K562 (cell line): ENCODE results near the gene PHF12. TPM values are rescaled to one million over a fixed set of nuclear protein-coding genes. Genes with fewer than 3 reads are reported as not detected.

Source experiments
- AFF4 ChIP-seq: sonication (generic); formaldehyde crosslinking; IDR thresholded peaks from 2 replicates; pipeline ENCODE4 v1.8.0; 2023; ENCODE audit warnings: mild to moderate bottlenecking, missing genetic modification reagents
- ARID3B ChIP-seq: fragments of 250-450 bp; sonication (Bioruptor Pico); IDR thresholded peaks from 2 replicates; pipeline ENCODE4 v1.4.0; 2020; ENCODE audit warnings: borderline replicate concordance
- ATF4 ChIP-seq: fragments of 450-650 bp; formaldehyde crosslinking; IDR thresholded peaks from 2 replicates; pipeline ENCODE4 v1.4.0; 2022; ENCODE audit warnings: mild to moderate bottlenecking, moderate library complexity
- E4F1 ChIP-seq: fragments of 250-450 bp; sonication (Bioruptor Pico); IDR thresholded peaks from 2 replicates; pipeline ENCODE4 v1.5.0; 2021; ENCODE audit warnings: mild to moderate bottlenecking, borderline replicate concordance
- HDAC3 ChIP-seq: fragments of 450-650 bp; IDR thresholded peaks from 2 replicates; pipeline ENCODE4 v1.6.1; 2018; ENCODE audit warnings: borderline replicate concordance, mild to moderate bottlenecking, moderate library complexity; ENCODE audit not compliant: partially characterized antibody
- POLR3G ChIP-seq: IDR thresholded peaks from 2 replicates; pipeline ENCODE4 v1.6.1; 2011; ENCODE audit not compliant: insufficient read length, insufficient replicate concordance; ENCODE audit errors: extremely low read depth
- SLC30A9 ChIP-seq: fragments of 250-450 bp; sonication (Bioruptor Pico); IDR thresholded peaks from 2 replicates; pipeline ENCODE4 v1.8.0; 2022; ENCODE audit warnings: mild to moderate bottlenecking, moderate library complexity
- VEZF1 ChIP-seq: fragments of 200-800 bp; sonication (Bioruptor generic); IDR thresholded peaks from 2 replicates; pipeline ENCODE4 v1.6.1; 2017; ENCODE audit warnings: missing genetic modification characterization, missing compliant biosample characterization
- ZBTB7A ChIP-seq: IDR thresholded peaks from 2 replicates; pipeline ENCODE4 v1.6.1; 2011; ENCODE audit warnings: low read depth, mild to moderate bottlenecking, low read length, moderate library complexity, borderline replicate concordance; ENCODE audit not compliant: control insufficient read depth
- ZNF639 ChIP-seq, 2 experiments: fragments of 200-800 bp in 1 of 2; sonication (Bioruptor generic) in 1 of 2; sonication (generic) in 1 of 2; formaldehyde crosslinking in 1 of 2; IDR thresholded peaks in 1 of 2; conservative IDR thresholded peaks in 1 of 2; 2 replicates each; pipeline versions ENCODE4 v1.5.0 to v1.6.1; 2016 to 2020; ENCODE audit warnings: missing compliant biosample characterization in 1 of 2, missing genetic modification characterization in 1 of 2, missing genetic modification reagents in 1 of 2
- ZNF668 ChIP-seq: fragments of 250-450 bp; sonication (Bioruptor Pico); IDR thresholded peaks from 2 replicates; pipeline ENCODE4 v1.8.0; 2022; ENCODE audit warnings: mild to moderate bottlenecking, inconsistent platforms
- ZNF699 ChIP-seq: fragments of 250-450 bp; sonication (Bioruptor Pico); IDR thresholded peaks from 2 replicates; pipeline ENCODE4 v1.8.0; 2021; ENCODE audit warnings: mild to moderate bottlenecking, moderate library complexity; ENCODE audit not compliant: insufficient replicate concordance
- polyA plus RNA-seq, 8 experiments: library from polyadenylated mRNA; depleted of rRNA in 4 of 8; stranded (reverse) in 5 of 8; unstranded in 3 of 8; fragments of >200 nt; fragmentation: Nextera tagmentation in 2 of 8; fragmentation: Illumina TruSeq in 1 of 8; extraction: Ambion mirVana in 2 of 8; extraction: Trizol in 1 of 8; gene quantifications; 2 replicates each; pipeline versions ENCODE4 v1.2.1 to v1.2.3, GENCODE V29; 2011 to 2014; ENCODE audit warnings: inconsistent platforms in 1 of 8, missing spikeins in 1 of 8
- total RNA-seq, 7 experiments: library from RNA; depleted of rRNA in 6 of 7; stranded (reverse); fragments of >200 nt in 6 of 7; fragmentation: Illumina TruSeq in 2 of 7; extraction: Trizol in 2 of 7; gene quantifications; 2 replicates each; pipeline versions ENCODE4 v1.2.1 to v1.2.3, GENCODE V29; 2011 to 2021; ENCODE audit warnings: low replicate concordance in 1 of 7

Gene PHF12
- total and polyA plus RNA-seq, 9 of the 15 experiments (the other 6 are each of a cell fraction or from before 2014, with no cell fraction given): 0.82 to 31.3 (median 13.5) TPM

- TF ChIP-seq HDAC3: no peak
- no peak for TF ChIP-seq ZNF699 (CRISPR knock-in tag)
- no peak; the same call in 1 of the 2 replicates for TF ChIP-seq SLC30A9 (CRISPR knock-in tag)
- TF ChIP-seq AFF4 (CRISPR knock-in tag): no peak
- TF ChIP-seq E4F1 (CRISPR knock-in tag): no peak; the same call in 1 of the 2 replicates
- 0 out of 4 replicates have a peak, but pooled peaks of 1 of the 2 experiments have one; percentile 24 for TF ChIP-seq ZNF639 (CRISPR knock-in tag; conservative IDR thresholded peaks at IDR 0.05 in 1 of 2, IDR thresholded peaks at IDR 0.05 in 1 of 2)
- TF ChIP-seq ATF4: peak; percentile 65; the same call in 1 of the 2 replicates
- peak; percentile 97 for TF ChIP-seq ZBTB7A
- peak; percentile 87 for TF ChIP-seq VEZF1 (CRISPR knock-in tag)
- TF ChIP-seq ARID3B: no peak
- no peak for TF ChIP-seq ZNF668 (CRISPR knock-in tag)
- TF ChIP-seq POLR3G: no peak
These were observed 54.2 kb downstream of the PHF12 start, which contains the start of gene FLOT2 (continued) for GRCh38 chr17:28896884-28897768.
